GM19023 (cell line): Measurements from ENCODE around the gene TSPAN9.

Source experiments
- ATAC-seq: cut with Tn5 transposase; IDR thresholded peaks from one replicate; pipeline ENCODE4 v1.9.1; 2021; ENCODE audit warnings: mild to moderate bottlenecking, moderate library complexity; ENCODE audit not compliant: unreplicated experiment

The TSPAN9 gene

GRCh38 chr12:3076730-3077571, at the start of gene TSPAN9:
Gene TSPAN9 (plus strand): TSS chr12:3077379. CDS start chr12:3201194, 123,815 bp downstream.
- peak; percentile 68 for ATAC-seq

GRCh38 chr12:3028108-3028507, 49.1 kb upstream of the TSPAN9 start:
- no peak for ATAC-seq

DNA sequence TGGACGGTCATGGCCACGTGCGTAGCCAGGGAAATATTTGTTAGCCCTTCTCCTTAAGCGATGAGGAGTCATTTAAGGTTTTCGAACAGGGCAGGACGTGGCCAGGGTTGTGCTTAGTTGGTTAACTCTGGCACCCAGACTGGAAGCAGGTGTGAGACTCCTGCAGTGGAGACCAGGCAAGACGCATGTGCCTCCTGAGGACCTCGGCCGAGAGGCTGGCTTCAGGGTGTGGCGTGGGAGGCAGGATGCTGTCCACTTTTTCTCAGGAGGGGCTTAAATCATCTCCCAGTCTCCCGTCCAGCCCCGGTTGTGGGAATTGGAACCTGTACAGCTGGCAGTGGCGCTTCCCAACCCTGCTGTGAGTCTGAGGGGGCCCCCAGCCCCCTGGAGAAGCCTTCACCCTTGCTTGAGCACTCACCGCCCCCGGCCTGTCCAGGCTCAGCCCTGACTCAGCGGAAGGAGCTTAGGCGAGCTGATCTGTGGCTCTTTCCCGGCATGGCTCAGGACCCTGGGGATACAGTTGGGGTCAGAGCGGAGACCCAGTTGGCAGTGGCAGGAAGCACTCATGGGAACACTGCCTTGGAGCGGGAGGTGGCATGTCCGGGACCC, 46.3 kb upstream of the TSPAN9 start:
- ATAC-seq = no peak

- no peak for ATAC-seq
Observed at GRCh38 chr12:3032161-3032560, 45.0 kb upstream of the TSPAN9 start.

- no peak for ATAC-seq
Observed at GRCh38 chr12:3032770-3033538, 44.2 kb upstream of the TSPAN9 start.

DNA sequence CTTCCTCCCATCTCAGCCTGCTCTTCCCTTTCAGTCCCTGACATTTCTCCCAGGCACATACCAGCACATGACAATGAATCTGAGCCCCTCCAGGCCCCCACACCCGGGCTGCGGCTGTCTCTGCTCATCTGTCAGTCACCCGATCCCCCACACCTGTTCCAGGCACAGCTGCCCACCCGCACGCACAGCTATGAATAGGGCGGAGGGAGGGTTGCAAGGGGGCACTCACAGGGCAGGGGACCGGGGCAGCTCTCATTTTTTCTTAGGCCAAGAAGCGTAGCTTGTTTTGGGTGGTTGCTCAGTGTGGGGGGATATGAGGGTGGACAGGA, 43.7 kb upstream of the TSPAN9 start:
- ATAC-seq = no peak

GRCh38 chr12:3034067-3034750, 43.0 kb upstream of the TSPAN9 start:
- ATAC-seq = peak; percentile 57

- ATAC-seq = no peak
Observed at GRCh38 chr12:3035171-3035570, 42.0 kb upstream of the TSPAN9 start.

DNA sequence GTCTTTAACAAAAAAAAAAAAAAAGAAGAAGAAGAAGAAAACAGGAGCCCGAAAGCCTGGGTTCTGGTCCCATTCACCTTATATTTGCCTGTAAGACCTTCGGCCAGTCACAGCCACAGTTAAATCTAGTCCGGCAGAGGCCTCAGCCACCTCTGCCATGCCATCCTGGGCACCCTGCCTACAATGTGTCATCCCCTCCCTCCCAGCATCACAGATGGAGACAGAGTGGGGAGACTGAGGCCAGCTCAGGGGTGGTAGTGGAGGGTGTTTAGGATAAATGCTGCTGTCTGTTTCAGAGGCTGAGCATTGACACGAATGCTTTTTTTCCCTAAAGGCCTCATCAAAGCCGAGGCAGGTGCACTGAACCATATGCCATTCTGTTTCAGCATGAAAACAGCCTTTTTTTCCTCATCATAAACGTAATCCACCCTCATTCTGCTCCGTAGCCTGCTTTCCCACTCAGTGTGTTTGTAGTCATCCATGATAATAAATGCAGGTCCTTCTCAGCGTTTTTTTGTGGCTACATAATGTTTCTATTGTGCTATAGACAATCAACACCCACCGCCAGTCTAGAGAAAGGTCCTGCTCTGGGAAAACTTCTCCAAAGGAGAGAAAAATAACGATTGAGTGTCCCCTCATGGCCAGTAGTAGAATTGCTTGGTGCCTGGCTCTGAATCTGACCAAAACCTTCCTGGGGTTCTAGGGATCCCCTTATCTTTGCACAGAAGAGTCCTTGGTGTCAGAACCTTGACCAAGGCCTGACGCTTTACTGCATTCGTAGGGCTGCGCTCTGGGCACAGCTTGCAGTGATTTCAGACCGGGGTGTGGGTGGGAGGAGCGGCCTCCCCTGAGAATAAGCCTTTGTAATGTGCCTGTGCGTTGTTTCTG, 41.1 kb upstream of the TSPAN9 start:
- no peak for ATAC-seq

- no peak for ATAC-seq
Observed at GRCh38 chr12:3036901-3037600, 40.1 kb upstream of the TSPAN9 start.

DNA sequence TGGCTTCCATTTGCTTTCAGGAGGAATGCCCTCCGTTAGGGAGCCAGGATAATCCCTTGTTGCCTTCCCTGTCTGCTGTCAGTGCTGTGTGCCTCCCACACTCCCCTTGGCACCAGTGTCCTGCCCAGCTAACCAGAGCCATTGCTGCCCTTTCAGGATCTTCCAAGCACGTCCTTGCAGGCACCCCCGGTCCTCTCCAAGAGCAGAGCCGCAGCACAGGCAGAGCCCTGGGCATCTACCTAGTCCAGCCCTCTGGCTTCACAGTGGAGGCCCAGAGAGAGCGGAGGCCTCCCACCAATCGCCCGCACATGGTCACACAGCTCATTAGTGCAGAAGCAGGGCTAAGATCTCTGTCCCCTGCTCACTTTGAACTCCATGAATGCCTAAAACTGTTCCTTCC, 39.0 kb upstream of the TSPAN9 start:
- ATAC-seq = no peak

- ATAC-seq = no peak
Observed at GRCh38 chr12:3038926-3039510, 38.2 kb upstream of the TSPAN9 start.

- no peak for ATAC-seq
Observed at GRCh38 chr12:3040026-3040656, 37.0 kb upstream of the TSPAN9 start.

GRCh38 chr12:3040663-3041544, 36.3 kb upstream of the TSPAN9 start:
- no peak for ATAC-seq

DNA sequence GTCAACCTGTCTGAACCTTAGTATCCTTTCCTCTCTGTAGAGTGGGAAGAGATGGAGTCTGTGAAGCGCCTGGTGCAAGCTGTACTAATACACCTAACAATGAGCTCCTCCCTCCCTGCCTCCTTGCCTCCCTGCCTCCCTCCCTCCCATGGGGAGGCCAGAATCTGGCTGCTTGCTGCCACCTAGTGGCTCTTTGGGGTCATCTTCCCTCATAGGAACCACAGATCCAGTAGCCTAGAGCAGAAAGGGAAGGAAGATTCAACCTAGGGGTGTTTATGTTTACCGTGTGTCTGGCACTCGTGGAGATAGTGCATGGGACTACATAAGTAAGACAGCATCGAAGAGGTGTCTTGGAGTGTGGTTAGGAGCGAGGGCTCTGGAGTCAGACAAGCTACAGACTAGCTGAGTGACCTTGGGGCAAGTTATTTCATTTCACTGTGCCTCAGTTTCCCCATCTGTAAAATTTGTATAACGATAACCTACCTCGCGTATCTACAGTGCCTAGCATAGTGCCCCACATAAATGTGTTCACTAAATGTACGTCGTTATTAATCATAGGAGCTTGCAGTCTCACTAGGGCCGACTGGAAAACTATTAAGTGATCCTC, 35.5 kb upstream of the TSPAN9 start:
- peak; percentile 69 for ATAC-seq

- no peak for ATAC-seq
Observed at GRCh38 chr12:3042394-3042793, 34.8 kb upstream of the TSPAN9 start.

- no peak for ATAC-seq
Observed at GRCh38 chr12:3042826-3043225, 34.4 kb upstream of the TSPAN9 start.
